Stimulated activated naive B cell treated with anti-CD40 and anti-IgM and Interleukin-4, amounts not matched to agents 10 μg/mL and 1 μg/mL and 100 μg/mL, for 72 hours (primary cell): ENCODE data around the gene SLAIN2.

ENCODE experiments used
- ATAC-seq, 2 donors: fragments of 150-1000 bp; cut with Tn5 transposase; replicated peaks; 2 replicates each; pipeline ENCODE4 v1.10.0; 2021; ENCODE audit warnings: moderate library complexity in 1 of 2
- DNase-seq: peaks from one replicate; pipeline ENCODE4 v3.0.0; 2021
- H3K27ac Mint-ChIP-seq: one replicate; pipeline ENCODE4 v1.8.0; 2022; ENCODE audit warnings: mild to moderate bottlenecking, mixed read lengths
- H3K27me3 Mint-ChIP-seq, 2 donors: one replicate each; pipeline ENCODE4 v1.8.0; 2022; ENCODE audit warnings: mixed read lengths in 2 of 2
- H3K36me3 Mint-ChIP-seq, 2 donors: one replicate each; pipeline ENCODE4 v1.8.0; 2022; ENCODE audit warnings: mixed read lengths in 2 of 2, mild to moderate bottlenecking in 1 of 2
- H3K4me1 Mint-ChIP-seq, 2 donors: one replicate each; pipeline ENCODE4 v1.8.0; 2022; ENCODE audit warnings: mixed read lengths in 2 of 2, mild to moderate bottlenecking in 1 of 2
- H3K4me3 Mint-ChIP-seq, 2 donors: one replicate each; pipeline ENCODE4 v1.8.0; 2022; ENCODE audit warnings: mild to moderate bottlenecking in 2 of 2, mixed read lengths in 2 of 2, moderate library complexity in 1 of 2
- H3K9me3 Mint-ChIP-seq, 2 donors: one replicate each; pipeline ENCODE4 v1.8.0; 2022; ENCODE audit warnings: mixed read lengths in 2 of 2, mild to moderate bottlenecking in 1 of 2

SLAIN2 gene

DNA sequence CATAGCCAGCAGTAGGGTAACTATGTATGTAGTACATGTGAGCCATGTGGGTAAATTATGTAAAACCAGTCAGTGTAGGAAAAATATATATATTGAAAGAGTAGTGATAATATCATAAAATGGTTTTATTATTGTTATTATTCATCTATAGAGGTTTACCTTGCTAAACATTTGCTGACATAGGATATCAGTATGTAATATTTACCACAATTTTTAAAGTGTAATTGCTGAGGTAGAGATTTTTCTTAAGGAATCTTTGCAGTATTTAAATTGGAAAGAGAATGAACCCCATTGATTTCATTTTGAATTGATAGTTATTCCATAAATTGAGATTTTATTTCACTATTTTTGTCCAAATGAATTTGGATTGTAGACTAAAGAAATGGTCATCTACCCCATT lies 27.1 kb downstream of the SLAIN2 start:
- peaks cover 12 to 39% of the 10 kb centered on the region in 2 donors for H3K4me1 Mint-ChIP-seq
- H3K27me3 Mint-ChIP-seq: no peaks in the 10 kb centered on the region
- H3K4me3 Mint-ChIP-seq: no peak overlapping the region
- H3K36me3 Mint-ChIP-seq: peaks cover 2 to 23% of the 10 kb centered on the region in 2 donors
- H3K27ac Mint-ChIP-seq: no peak overlapping the region
- no peaks in the 10 kb centered on the region for H3K9me3 Mint-ChIP-seq
- ATAC-seq (no peak), DNase-seq (no peak)

DNA sequence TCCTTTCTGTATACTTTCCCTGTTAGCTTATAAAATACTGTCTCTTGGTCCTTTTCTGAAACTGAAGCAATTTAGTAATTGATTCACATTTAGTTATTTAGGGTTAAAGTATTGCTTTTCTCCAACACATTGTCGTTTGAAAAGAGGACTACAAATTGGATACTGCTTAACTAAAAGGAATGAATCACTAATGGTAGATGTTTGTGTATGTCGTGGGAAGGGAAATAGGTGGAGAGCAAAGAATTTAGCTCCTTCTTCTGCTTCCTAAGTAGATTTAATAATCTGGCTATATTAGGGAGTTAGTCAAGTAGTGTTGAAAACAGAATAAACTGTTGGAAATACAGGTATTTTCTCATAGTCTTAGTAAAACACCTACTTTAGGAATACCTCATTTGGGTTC lies 27.9 kb downstream of the SLAIN2 start:
- H3K4me1 Mint-ChIP-seq: peaks cover 12 to 39% of the 10 kb centered on the region in 2 donors
- H3K36me3 Mint-ChIP-seq: peaks cover 2 to 24% of the 10 kb centered on the region in 2 donors

DNA sequence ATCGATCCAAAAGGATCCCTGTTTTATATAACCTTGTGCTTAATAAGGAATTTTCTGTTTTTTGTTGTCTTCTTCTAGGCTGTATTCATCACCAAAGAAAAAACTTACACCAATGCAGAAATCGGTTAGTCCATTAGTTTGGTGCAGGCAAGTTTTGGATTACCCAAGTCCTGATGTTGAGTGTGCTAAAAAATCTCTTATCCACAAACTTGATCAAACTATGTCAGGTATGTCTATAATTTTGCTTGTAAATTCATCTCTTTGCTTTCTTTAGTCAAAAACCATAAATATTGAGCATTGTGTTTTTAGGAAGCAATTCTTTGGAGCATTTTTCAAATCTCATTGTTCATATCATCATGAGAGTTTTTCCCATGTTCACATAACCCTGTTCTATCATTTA lies 28.4 kb downstream of the SLAIN2 start:
- H3K27ac Mint-ChIP-seq: no peak overlapping the region
- no peaks in the 10 kb centered on the region for H3K9me3 Mint-ChIP-seq
- DNase-seq (no peak), ATAC-seq (no peak)
- H3K36me3 Mint-ChIP-seq: peaks cover 7 to 29% of the 10 kb centered on the region in 2 donors
- no peaks in the 10 kb centered on the region for H3K27me3 Mint-ChIP-seq
- H3K4me1 Mint-ChIP-seq: peaks cover 12 to 39% of the 10 kb centered on the region in 2 donors
- no peak overlapping the region for H3K4me3 Mint-ChIP-seq

More for the DNA sequence above, 27.9 kb downstream of the SLAIN2 start:
- H3K9me3 Mint-ChIP-seq: no peaks in the 10 kb centered on the region
- ATAC-seq (no peak), DNase-seq (no peak)
- H3K4me3 Mint-ChIP-seq: no peak overlapping the region
- no peak overlapping the region for H3K27ac Mint-ChIP-seq
- H3K27me3 Mint-ChIP-seq: no peaks in the 10 kb centered on the region

GRCh38 chr4:48370260-48371134 lies 29.2 kb downstream of the SLAIN2 start:
- Mint-ChIP-seq H3K36me3 (peaks cover 7 to 32% of the 10 kb centered on the region in 2 donors), H3K4me1 (peaks cover 12 to 39% of the 10 kb centered on the region in 2 donors), H3K27ac (no peak overlapping the region), H3K27me3 (no peaks in the 10 kb centered on the region), H3K4me3 (no peak overlapping the region), H3K9me3 (no peaks in the 10 kb centered on the region)
- ATAC-seq: no peak
- DNase-seq: no peak

DNA sequence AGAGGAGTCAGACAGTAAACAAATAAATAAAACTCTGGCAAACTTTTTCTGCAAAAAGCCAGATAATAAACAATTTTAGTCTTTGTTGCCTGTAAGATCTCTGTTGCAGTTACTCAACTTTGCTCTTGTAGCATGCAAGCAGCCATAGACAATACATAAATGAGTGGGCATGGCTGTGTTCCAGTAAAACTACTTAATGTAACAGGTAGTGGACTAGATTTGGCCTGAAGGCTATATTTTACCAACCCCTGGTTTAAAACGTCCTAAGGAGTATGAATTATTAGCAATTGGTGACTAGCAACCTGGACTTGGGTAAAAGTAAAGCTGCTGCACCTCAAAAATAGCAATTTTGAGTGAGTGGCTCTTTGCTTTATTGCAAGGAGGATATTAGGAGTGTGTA lies 30.9 kb downstream of the SLAIN2 start:
- no peak for DNase-seq
- Mint-ChIP-seq H3K4me3 (no peak overlapping the region), H3K4me1 (peaks cover 7 to 22% of the 10 kb centered on the region in 2 donors), H3K27me3 (no peaks in the 10 kb centered on the region), H3K27ac (no peak overlapping the region), H3K9me3 (no peaks in the 10 kb centered on the region), H3K36me3 (peaks cover 13 to 29% of the 10 kb centered on the region in 2 donors)
- ATAC-seq: no peak

- DNase-seq: no peak
- Mint-ChIP-seq H3K36me3 (peaks cover 11 to 31% of the 10 kb centered on the region in 2 donors), H3K27ac (no peak overlapping the region)
These were observed 34.4 kb downstream of the SLAIN2 start for GRCh38 chr4:48375651-48376304.

DNA sequence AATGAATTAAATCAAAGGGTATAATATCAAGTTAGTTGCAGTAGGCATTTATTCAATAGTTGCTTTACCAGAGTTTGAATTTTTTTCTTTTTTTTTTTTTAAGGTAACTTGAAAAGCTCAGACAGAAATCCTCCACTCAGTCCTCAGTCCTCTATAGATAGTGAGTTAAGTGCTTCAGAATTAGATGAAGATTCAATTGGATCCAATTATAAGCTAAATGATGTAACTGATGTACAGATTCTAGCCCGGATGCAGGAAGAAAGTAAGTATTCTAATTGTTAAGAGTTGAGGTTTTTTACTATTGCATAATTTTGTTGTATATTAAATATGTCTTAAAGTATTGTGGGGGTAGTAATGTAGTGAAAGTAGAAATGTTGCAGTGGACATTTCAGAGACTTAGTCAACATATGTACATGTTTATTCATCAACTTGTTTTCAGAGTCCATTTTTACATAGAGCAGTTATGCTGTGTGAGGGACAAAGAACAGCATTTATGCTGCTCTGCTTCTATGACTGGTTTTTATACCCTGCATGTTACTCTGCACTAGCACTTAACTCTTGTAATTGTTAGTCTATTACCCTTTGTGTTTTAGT lies 38.4 kb downstream of the SLAIN2 start:
- no peak overlapping the region for H3K27ac Mint-ChIP-seq
- H3K4me1 Mint-ChIP-seq: no peaks in the 10 kb centered on the region
- no peaks in the 10 kb centered on the region for H3K27me3 Mint-ChIP-seq
- peaks cover 10 to 27% of the 10 kb centered on the region in 2 donors for H3K36me3 Mint-ChIP-seq
- H3K9me3 Mint-ChIP-seq: no peaks in the 10 kb centered on the region
- H3K4me3 Mint-ChIP-seq: no peak overlapping the region
- no peak for ATAC-seq
- DNase-seq: no peak

More at GRCh38 chr4:48375651-48376304, 34.4 kb downstream of the SLAIN2 start:
- Mint-ChIP-seq H3K4me3 (no peak overlapping the region), H3K4me1 (peaks cover 0 to 2% of the 10 kb centered on the region in 2 donors), H3K27me3 (no peaks in the 10 kb centered on the region), H3K9me3 (no peaks in the 10 kb centered on the region)
- no peak for ATAC-seq

DNA sequence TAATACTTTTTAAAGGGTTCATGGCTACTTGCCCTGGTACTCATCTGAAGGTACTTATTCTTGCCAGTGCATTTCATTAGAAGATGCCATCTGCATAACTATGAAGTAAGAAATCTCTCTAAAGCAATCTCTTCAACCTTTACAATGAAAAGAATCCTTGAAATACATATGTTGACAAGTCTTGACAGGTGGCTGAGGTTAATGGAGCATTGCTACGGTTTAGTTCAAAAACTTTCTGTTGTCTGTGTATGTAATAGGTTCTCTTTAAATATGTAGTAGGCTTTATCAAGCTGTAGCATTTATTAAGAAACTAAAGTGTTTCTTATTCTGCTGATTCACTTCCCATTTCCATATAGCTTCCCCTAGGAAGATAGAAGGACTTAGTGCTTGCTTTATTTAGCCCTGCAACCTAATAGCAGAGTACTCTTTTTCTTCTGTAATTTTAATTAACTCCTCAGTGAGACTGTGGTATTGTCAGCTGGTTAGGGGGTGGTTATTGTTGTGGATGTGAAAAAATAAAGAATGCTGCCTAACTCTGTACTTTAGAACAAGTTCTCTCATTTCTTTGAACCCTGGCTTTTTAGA lies 39.3 kb downstream of the SLAIN2 start:
- no peaks in the 10 kb centered on the region for H3K27me3 Mint-ChIP-seq
- H3K4me1 Mint-ChIP-seq: no peaks in the 10 kb centered on the region
- ATAC-seq: no peak
- H3K9me3 Mint-ChIP-seq: no peaks in the 10 kb centered on the region
- DNase-seq: no peak
- H3K4me3 Mint-ChIP-seq: no peak overlapping the region
- peaks cover 10 to 28% of the 10 kb centered on the region in 2 donors for H3K36me3 Mint-ChIP-seq
- no peak overlapping the region for H3K27ac Mint-ChIP-seq

DNA sequence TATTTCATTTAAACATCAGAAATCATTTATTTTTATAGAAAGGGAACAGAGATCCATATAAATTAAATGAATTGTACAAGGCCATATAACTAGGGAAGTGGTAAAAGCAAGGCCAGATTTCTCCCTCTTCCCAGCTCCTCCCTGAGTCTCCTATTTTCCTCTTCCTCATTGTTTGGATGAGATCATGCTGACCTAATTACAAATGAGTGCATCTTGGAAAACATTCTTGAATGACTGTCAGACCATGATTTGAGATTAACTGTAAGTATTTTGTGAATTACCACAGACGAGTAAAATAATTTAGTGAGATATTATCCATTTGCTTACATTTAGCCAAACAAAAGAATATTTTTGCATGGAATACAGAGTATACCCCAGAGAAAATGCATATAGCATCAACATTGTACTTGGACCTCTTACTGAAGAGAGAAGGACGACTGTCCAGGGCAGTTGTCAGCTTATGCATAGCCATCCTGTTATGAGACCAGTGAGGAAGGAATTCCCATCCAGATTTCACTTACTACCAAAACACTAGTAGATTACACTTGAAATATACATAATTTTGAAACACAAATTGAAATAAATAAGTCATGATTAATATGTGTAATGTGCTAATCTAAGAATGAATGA lies 47.3 kb downstream of the SLAIN2 start:
- no peak overlapping the region for H3K27ac Mint-ChIP-seq
- DNase-seq: no peak
- no peaks in the 10 kb centered on the region for H3K4me1 Mint-ChIP-seq
- no peak overlapping the region for H3K4me3 Mint-ChIP-seq
- H3K36me3 Mint-ChIP-seq: peaks cover 10 to 34% of the 10 kb centered on the region in 2 donors
- ATAC-seq: no peak
- no peaks in the 10 kb centered on the region for H3K9me3 Mint-ChIP-seq
- no peaks in the 10 kb centered on the region for H3K27me3 Mint-ChIP-seq

GRCh38 chr4:48396043-48396442 lies 54.7 kb downstream of the SLAIN2 start:
- DNase-seq (no peak), ATAC-seq (no peak)
- Mint-ChIP-seq H3K27me3 (no peaks in the 10 kb centered on the region), H3K4me3 (no peak overlapping the region), H3K27ac (no peak overlapping the region), H3K4me1 (peaks cover 12 to 13% of the 10 kb centered on the region in 2 donors), H3K9me3 (no peaks in the 10 kb centered on the region), H3K36me3 (peaks cover 30 to 80% of the 10 kb centered on the region in 2 donors)

DNA sequence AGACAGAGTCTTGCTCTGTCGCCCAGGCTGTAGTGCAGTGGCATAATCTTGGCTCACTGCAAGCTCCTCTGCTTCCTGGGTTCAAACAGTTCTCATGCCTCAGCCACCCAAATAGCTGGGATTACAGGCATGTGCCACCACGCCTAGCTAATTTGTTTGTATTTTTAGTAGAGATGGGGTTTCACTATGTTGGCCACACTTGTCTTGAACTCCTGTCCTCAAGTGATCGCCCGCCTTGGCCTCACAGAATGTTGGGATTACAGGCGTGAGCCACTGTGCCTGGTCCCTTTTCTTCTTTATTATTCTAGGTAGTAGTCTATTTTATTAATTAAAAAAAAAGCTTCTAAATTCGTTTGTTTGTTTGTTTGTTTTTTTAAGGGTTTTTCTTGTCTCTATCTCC lies 59.1 kb downstream of the SLAIN2 start:
- no peak overlapping the region for H3K27ac Mint-ChIP-seq

GRCh38 chr4:48403358-48403757 lies 62.0 kb downstream of the SLAIN2 start:
- peaks cover 30 to 46% of the 10 kb centered on the region in 2 donors for H3K36me3 Mint-ChIP-seq
- no peak overlapping the region for H3K4me3 Mint-ChIP-seq
- DNase-seq (no peak), ATAC-seq (no peak)
- H3K4me1 Mint-ChIP-seq: peaks cover 18 to 26% of the 10 kb centered on the region in 2 donors
- no peak overlapping the region for H3K27ac Mint-ChIP-seq
- no peaks in the 10 kb centered on the region for H3K27me3 Mint-ChIP-seq
- H3K9me3 Mint-ChIP-seq: no peaks in the 10 kb centered on the region

More for the DNA sequence above, 59.1 kb downstream of the SLAIN2 start:
- no peak for DNase-seq
- Mint-ChIP-seq H3K4me1 (peaks cover 22 to 25% of the 10 kb centered on the region in 2 donors), H3K27me3 (no peaks in the 10 kb centered on the region), H3K4me3 (no peak overlapping the region), H3K36me3 (peaks cover 34 to 67% of the 10 kb centered on the region in 2 donors), H3K9me3 (no peaks in the 10 kb centered on the region)
- ATAC-seq: no peak

- no peaks in the 10 kb centered on the region for H3K27me3 Mint-ChIP-seq
- peaks cover 30 to 42% of the 10 kb centered on the region in 2 donors for H3K36me3 Mint-ChIP-seq
- no peak for DNase-seq
- no peaks in the 10 kb centered on the region for H3K9me3 Mint-ChIP-seq
- H3K27ac Mint-ChIP-seq: no peak overlapping the region
- H3K4me1 Mint-ChIP-seq: peaks cover 18 to 26% of the 10 kb centered on the region in 2 donors
- no peak for ATAC-seq
- H3K4me3 Mint-ChIP-seq: no peak overlapping the region
These were observed 62.5 kb downstream of the SLAIN2 start for GRCh38 chr4:48403779-48404178.

DNA sequence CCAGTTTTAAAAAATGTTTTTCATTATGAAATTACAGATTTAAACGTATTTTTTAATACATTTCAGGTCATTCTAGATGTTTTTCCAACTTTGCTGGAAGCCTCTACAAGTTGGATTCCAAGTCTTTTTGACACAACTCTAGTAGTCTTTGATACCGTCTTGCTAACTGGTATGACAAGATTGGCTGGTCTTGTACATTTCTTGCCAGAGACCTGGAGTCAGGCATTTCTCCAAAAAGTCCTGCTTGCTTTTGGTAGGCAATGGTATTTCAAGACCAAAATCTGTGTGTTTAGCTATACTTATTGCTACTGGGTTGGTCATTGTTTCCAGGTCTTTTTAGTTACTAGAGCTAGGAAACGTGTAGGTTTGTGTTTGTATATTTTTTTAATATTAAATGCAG lies 64.6 kb downstream of the SLAIN2 start:
- H3K27me3 Mint-ChIP-seq: no peaks in the 10 kb centered on the region
- no peak overlapping the region for H3K27ac Mint-ChIP-seq
- H3K4me3 Mint-ChIP-seq: no peak overlapping the region
- H3K9me3 Mint-ChIP-seq: no peaks in the 10 kb centered on the region
- H3K36me3 Mint-ChIP-seq: peaks cover 34 to 41% of the 10 kb centered on the region in 2 donors
- ATAC-seq (no peak), DNase-seq (no peak)
- peaks cover 10 to 15% of the 10 kb centered on the region in 2 donors for H3K4me1 Mint-ChIP-seq
